ENCODE data around the gene COLEC11.

The COLEC11 gene

GRCh38 chr2:3637692-3638455 lies 43.0 kb downstream of the COLEC11 start:
- DNase-seq (ENCODE audit: low read depth in 2 of 2) = no peak

GRCh38 chr2:3638456-3638810 lies 43.5 kb downstream of the COLEC11 start:
- DNase-seq (ENCODE audit: low read depth in 2 of 2) = no peak

DNA sequence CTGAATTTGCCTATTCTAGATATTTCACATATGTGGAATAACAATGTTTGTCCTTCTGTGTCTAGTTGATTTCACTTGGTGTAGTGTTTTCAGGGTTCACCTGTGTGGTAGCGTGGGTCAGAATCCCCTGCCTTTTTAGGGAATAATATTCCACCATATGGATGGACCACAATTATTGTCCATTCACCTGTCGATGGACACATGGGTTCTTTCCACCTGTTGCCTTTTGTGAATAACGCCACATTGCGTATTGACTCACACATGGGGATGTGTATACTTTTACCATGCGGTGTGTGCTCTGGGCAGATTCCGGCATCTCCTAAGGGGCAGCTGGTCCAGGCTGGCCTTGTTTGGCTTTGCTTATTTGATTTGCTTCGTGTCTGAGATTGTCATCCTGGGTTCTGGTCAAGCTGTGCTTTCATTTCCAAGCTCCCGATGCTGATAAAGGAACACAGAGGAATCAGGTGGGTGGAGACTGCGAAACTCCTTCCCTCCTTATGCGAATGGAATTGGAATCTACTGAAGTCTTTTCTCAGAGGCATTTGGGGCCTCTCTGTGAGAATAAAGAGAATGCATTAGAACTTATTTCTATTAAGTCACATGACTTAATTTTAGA lies 44.2 kb downstream of the COLEC11 start:
- no peak for DNase-seq (ENCODE audit: low read depth in 2 of 2)

GRCh38 chr2:3639653-3640052 lies 44.7 kb downstream of the COLEC11 start:
- DNase-seq (ENCODE audit: low read depth in 2 of 2) = no peak

DNA sequence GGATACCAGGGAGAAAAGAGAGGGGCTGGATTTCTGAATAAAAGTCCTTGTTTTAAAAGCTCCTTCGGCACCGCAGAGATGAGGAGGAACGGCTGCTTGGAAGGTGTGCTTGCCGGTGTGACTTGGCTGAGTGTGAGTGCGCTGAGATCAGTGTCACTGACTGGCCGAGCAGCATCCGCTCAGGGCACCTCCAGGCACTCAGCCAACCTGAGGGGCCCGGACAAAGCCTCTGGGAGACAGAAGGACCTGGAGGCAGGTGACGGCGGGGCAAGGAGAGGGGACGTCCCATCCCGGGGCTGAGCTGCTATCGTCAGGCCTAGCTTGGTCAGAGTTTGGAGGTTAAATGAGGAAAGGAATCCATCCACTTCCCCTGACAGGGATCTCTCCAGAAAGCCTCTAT lies 46.3 kb downstream of the COLEC11 start:
- DNase-seq (ENCODE audit: low read depth in 2 of 2) = no peak

DNA sequence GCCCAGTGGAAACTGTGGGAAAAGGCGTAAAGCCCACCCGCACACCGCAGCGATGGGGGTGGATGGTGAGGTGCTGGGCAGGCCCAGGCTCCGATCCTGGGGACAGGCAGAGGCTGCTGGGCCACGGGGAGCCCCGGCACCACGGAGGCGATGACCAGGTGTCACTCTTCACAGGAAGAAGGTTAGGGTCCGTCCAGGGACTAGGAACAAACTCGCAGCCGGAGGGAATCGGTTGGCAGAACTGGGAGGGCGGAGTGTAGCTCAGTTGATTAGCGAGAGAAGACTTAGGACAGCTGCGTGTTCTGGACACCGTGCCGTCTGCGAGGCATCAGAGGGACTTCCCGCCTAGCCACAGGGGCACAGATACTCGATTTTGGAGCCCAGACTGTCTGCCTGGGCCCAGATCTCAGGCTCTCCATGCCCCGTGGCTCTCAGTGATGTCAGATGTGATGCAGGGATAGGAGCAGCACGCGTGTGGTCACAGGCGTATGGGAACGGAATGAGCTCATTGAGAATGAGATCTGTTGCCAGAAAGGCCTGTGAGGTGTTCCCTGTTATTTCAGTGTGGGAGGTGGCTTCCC lies 47.0 kb downstream of the COLEC11 start:
- no peak for DNase-seq (ENCODE audit: low read depth in 2 of 2)

DNA sequence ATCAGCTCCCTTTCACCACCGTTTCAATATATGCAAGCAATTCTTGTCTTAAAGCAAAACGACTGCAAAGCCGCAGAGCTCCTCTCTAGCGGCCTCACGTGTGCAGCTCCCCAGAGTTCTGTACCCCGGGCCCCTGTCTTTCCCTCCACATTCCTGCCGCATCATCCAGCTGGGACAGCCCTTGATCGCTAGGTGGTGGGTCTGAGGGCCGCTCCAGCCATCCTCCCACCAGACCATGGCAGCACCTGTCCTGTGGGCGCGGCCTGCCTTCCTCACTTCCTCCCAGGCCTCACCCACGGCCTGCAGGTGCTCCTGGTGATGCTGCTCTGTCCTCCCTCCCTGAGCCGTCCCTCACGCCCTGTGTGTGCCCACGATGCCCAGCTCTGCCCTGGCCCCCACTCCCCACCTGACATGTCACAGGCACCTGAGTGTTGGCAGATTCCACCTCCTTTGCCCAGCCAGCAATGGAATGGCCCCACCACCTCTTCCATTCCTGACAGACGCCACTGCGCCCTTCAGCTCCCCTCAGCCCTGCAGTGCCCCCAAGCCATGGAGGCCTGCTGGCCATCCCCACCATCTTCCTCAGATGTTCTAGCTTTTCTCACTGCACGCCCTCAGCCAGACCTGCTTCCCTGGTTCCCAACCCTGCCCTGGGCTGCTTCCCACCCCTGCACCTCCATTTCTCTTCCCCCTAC lies 47.8 kb downstream of the COLEC11 start:
- no peak for DNase-seq (ENCODE audit: low read depth in 2 of 2)

DNA sequence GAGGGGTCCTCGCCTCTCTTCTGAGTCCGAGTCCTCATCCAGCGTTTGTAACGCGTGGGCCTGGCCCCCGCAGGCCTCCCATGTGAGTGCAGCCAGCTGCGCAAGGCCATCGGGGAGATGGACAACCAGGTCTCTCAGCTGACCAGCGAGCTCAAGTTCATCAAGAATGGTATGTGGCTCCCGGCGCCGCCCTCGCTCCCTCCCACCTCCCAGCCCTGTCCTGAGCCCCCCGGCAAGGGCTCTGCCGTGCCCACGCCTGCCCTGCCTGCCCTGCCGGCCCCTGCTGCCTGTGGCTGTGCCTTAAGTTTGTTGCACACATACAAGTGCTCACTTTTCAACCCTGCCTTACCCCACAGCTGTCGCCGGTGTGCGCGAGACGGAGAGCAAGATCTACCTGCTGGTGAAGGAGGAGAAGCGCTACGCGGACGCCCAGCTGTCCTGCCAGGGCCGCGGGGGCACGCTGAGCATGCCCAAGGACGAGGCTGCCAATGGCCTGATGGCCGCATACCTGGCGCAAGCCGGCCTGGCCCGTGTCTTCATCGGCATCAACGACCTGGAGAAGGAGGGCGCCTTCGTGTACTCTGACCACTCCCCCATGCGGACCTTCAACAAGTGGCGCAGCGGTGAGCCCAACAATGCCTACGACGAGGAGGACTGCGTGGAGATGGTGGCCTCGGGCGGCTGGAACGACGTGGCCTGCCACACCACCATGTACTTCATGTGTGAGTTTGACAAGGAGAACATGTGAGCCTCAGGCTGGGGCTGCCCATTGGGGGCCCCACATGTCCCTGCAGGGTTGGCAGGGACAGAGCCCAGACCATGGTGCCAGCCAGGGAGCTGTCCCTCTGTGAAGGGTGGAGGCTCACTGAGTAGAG lies 48.7 kb downstream of the COLEC11 start:
- no peak for DNase-seq (ENCODE audit: low read depth in 2 of 2)

DNA sequence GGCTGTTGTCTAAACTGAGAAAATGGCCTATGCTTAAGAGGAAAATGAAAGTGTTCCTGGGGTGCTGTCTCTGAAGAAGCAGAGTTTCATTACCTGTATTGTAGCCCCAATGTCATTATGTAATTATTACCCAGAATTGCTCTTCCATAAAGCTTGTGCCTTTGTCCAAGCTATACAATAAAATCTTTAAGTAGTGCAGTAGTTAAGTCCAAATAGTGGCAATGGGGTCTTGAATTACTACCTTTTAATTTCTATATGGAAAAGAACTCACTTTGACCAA lies 49.3 kb downstream of the COLEC11 start:
- DNase-seq (ENCODE audit: low read depth in 2 of 2) = no peak

DNA sequence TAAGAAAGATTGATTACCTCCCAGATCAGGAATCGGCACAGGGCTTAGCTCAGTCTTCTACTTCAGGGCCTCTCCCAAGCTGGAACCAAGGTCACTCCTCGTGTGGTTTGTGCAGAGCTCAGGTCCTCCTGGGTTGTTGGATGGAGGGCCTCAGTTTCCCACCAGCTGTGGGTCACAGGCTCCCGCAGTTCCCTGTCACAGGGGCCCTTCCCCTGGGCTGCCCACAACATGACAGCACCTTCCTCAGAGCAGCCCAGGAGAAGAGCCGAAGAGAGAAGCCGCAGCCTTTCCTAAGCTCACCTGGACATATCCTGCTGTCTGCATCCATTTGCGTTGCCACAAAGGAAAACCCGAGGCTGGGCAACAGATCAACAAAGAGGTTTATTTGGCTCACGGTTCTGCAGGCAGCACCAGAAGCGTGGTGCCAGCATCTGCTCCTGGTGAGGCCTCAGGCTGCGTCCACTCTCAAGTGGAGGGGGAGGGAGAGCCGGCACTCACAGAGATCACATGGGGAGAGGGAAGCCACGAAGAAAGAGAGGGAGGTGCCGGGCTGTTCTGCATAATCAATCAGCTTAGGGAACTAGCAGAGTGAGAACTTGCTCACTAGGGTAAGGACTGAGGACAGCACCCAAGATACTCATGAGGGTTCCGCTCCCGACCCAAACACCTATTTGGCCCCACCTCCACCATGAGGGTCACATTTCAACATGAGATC lies 50.1 kb downstream of the COLEC11 start:
- no peak for DNase-seq (ENCODE audit: low read depth in 2 of 2)

DNA sequence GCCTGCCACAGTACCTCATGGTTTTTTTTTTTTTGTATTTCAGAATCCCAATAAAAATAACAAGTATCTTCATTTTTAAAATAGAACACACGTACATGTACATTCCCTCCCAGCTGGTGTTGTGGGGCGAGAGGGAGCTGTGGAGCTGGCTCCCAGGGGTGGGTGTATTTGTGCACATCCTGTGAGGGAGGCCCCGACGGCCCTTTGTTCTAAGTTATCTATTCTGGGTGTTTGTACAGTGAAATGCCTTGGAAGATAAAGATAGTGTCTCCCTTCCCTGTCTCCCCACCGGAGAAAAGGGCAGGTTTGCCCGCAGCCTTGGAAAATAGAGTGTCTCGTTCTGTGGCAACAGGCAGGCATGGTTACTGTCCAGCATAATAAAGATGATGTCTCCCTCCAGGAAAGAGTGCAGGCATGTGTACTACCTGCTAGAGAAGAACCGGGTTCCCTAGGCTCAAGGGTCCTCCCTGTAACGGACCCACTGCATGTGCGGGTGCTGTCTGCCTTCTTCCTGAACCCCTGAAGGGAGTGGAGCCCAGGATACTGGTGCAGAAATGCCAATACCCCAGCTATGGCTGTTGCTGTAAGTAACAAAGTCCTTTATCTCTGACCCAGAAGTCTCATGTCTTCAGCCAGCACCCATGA lies 51.0 kb downstream of the COLEC11 start:
- DNase-seq (ENCODE audit: low read depth in 2 of 2) = no peak

DNA sequence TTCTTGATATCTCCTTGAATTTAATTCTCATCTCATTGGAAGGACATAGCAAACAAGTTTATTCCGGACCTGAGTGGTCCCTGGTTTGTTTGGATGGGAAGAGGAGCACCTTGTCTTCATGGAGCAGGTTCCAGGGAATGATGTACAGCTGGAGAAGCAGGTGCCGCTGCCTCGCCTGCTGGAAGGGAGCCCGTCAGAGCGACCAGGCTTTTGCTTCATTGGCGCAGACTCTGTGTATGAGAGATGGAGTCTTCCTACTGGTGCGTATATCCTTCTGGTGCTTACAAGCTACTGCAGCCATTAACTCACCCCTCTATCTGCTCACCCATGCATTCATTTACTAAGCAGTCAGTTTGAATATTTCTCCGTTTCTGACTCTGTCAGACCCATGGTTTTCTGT lies 51.5 kb downstream of the COLEC11 start:
- DNase-seq (ENCODE audit: low read depth in 2 of 2) = no peak

DNA sequence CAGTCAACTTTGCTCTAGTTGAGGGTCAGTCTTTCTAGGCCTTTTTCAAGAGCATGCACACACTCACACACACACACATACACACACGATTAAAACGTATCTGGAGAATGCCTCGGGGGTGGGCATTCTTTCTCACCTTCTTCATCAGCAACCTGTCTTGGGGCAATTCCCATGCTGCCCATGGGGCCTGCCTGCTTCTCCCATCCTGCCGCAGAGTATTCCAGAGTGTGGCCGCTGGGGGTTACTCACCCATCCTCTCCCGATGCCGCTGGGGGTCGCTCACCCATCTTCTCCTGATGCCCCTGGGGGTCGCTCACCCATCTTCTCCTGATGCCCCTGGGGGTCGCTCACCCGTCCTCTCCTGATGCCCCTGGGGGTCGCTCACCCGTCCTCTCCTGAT lies 52.3 kb downstream of the COLEC11 start:
- DNase-seq (ENCODE audit: low read depth in 2 of 2) = no peak

DNA sequence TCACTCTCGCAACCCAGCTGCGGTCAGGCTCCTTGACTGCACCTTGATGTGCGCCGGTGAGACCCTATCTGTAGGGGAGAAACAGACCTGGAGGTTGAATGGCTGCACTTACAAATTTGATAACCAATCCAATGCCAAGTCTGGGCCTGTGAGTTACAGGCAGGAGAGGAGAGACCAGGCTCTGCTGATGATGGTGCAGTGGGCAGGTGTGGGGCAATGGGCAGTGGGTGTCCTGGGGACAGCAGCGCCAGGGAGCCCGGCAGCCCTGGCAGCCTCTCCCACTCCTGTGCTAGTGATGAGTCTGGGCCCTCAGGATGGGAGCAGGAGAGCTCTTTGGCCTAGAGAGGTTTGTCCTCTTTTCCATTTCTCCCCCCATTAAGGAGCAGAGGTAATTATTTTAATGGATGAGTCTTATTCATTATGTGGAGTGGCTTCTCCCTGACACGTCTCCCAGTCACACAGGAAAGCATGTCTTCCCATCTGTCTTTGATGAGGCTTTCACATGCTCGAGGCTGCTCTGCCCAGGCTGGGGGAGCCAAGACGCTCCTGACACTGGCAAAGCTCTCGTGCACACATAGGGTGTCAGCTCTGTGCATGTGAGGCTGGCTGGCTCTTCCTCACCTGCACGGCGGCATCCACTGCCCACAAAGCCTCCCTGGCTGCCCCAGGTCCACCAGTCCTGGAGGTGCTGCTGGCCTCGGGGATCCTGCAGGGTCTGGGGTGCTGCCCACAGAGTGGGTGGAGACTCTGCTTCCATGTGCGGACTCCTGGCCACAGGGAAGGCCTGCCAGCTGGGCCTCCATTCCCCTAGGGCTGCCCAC lies 53.1 kb downstream of the COLEC11 start:
- no peak for DNase-seq (ENCODE audit: low read depth in 2 of 2)

GRCh38 chr2:3648652-3649177 lies 53.8 kb downstream of the COLEC11 start:
- DNase-seq (ENCODE audit: low read depth in 2 of 2) = no peak

- DNase-seq (ENCODE audit: low read depth in 2 of 2) = no peak
These were observed 54.7 kb downstream of the COLEC11 start for GRCh38 chr2:3649581-3649980.

- DNase-seq (ENCODE audit: low read depth in 2 of 2) = no peak
These were observed 55.4 kb downstream of the COLEC11 start for GRCh38 chr2:3650140-3650920.

DNA sequence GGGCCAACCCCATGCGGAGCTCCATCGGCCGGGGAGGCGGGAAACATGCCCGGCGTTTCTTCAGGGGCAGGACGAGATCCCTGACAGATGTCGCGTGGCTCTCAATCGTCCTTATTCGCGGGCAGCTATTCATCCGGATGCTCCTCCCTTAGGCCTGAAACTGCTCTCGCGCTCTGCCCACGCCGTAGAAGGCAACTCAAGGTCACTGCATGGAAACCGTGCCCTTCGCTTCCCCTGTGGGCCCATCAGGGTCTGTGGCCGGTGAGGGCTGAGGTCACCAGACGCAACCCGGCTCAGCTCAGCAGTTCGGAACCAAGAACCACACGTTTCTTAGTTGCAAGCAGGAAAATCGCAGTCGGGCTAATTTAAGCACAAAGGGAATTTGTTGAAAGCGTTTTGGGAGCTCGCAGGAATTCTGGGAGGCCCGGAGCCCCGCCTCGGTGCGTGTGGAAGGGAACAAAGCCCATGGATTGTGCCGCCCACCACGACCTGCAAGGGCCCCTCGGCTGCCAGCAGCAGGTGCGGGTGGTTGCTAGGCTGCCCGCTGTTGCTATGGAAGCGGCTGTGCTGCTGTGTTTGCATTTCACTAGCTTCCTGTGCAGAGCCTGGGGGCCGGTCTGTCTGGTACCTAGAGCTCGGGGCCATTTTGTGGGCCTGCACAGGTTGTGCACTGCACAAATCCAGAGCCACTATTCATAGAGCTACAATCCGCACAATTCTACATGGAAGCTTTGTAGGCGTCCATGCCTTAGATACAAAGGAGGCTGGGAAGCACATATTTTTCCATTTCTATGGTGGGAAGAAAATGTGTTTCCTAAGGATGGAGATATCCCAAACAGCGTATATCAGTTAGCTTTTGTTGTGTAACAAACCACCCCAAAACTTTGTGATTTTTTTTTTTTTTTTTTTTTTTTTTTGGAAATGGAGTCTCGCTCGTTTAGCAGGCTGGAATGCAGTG lies 57.1 kb downstream of the COLEC11 start:
- DNase-seq (ENCODE audit: low read depth in 2 of 2) = peak; percentile 36 to 60

Data from stimulated activated CD4-positive, alpha-beta T cell treated with anti-CD3 and anti-CD28 coated beads, Interleukin-4, amount 100 ng/mL, for 48 hours (primary cell).